ENCODE results near the gene SEMA4A. TPM values are rescaled to one million over a fixed set of nuclear protein-coding genes. Genes with fewer than 3 reads are reported as not detected.

The SEMA4A gene
- total and polyA plus RNA-seq, 9 of the 15 experiments (the other 6 are each of a cell fraction or from before 2014, with no cell fraction given) = 0.04 to 1.7 (median 0.45) TPM

DNA sequence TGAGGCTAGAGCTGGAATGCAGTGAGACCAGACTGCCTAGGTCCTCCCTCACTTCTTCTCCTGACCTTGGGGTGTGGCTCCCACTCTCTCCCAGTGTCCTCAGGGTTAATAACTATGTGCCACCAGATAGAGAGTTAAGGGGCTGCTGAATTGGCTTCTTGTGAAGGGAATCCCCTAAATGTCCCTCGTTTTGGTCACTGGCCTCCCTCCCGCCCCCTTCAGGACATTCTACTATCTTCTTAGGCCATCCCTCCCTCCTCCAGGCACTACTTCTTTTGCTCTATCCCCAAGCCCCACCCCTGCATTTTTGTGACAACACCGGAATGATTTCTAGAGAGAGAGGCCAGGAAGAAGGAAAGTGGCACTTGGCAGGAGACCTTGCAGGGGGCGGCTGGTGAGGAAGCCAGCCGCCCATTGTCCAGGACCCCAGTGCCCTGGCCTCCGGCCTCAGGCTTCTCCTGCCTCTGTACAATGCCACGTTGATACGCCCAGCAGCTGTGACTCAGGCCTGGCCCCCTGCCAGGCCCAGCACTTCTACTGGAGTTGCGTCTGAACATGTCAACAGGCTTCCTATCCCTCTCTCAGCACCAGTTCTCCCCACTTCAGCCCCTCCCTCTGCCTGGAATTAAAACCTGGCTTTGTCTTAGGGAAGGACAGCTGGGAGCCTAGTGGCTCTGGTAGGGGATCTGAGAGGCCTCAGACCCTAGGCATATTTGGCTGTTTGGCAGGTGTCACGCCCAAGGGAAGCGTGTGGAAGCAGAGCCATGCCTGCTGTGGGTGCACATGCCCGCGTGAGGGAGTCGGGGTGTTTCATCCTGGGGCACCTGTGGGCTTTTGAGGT, 29.8 kb upstream of the SEMA4A start (continued):
- TF ChIP-seq TCF15 (CRISPR knock-in tag; IDR thresholded peaks at IDR 0.05) (no peak), TAF15 (IDR thresholded peaks at IDR 0.05; ENCODE audit: low read depth, low read length) (no peak), YY1 (IDR thresholded peaks at IDR 0.05; ENCODE audit: borderline replicate concordance in 1 of 3, control insufficient read depth in 1 of 3, extremely low read depth in 1 of 3, insufficient read depth in 3 of 3, insufficient read length in 1 of 3, insufficient replicate concordance in 2 of 3, low read depth in 1 of 3, low read length in 2 of 3) (no peak), SREBF1 (IDR thresholded peaks at IDR 0.05; ENCODE audit: borderline replicate concordance, low read depth, low read length) (no peak), ZNF24 (IDR thresholded peaks at IDR 0.05) (no peak), ZNF655 (CRISPR knock-in tag; IDR thresholded peaks at IDR 0.05) (no peak), POLR2A (conservative IDR thresholded peaks at IDR 0.05) (no peak), MLLT1 (IDR thresholded peaks at IDR 0.05) (no peak; a peak in 1 of 4 replicates), RBM15 (IDR thresholded peaks at IDR 0.05; ENCODE audit: insufficient read depth, low read length) (no peak), ZBTB9 (CRISPR knock-in tag; IDR thresholded peaks at IDR 0.05) (no peak), CREB5 (CRISPR knock-in tag; IDR thresholded peaks at IDR 0.05) (no peak), FOXJ3 (CRISPR knock-in tag; IDR thresholded peaks at IDR 0.05) (no peak), ZNF146 (CRISPR knock-in tag; IDR thresholded peaks at IDR 0.05; ENCODE audit: unreplicated experiment) (no peak), RBM17 (IDR thresholded peaks at IDR 0.05; ENCODE audit: borderline replicate concordance, low read depth, low read length) (no peak)
- TF ChIP-seq, protein P1, sequence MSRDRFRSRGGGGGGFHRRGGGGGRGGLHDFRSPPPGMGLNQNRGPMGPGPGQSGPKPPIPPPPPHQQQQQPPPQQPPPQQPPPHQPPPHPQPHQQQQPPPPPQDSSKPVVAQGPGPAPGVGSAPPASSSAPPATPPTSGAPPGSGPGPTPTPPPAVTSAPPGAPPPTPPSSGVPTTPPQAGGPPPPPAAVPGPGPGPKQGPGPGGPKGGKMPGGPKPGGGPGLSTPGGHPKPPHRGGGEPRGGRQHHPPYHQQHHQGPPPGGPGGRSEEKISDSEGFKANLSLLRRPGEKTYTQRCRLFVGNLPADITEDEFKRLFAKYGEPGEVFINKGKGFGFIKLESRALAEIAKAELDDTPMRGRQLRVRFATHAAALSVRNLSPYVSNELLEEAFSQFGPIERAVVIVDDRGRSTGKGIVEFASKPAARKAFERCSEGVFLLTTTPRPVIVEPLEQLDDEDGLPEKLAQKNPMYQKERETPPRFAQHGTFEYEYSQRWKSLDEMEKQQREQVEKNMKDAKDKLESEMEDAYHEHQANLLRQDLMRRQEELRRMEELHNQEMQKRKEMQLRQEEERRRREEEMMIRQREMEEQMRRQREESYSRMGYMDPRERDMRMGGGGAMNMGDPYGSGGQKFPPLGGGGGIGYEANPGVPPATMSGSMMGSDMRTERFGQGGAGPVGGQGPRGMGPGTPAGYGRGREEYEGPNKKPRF (IDR thresholded peaks at IDR 0.05; ENCODE audit: low read depth, low read length) = no peak
- TF ChIP-seq, protein P2, sequence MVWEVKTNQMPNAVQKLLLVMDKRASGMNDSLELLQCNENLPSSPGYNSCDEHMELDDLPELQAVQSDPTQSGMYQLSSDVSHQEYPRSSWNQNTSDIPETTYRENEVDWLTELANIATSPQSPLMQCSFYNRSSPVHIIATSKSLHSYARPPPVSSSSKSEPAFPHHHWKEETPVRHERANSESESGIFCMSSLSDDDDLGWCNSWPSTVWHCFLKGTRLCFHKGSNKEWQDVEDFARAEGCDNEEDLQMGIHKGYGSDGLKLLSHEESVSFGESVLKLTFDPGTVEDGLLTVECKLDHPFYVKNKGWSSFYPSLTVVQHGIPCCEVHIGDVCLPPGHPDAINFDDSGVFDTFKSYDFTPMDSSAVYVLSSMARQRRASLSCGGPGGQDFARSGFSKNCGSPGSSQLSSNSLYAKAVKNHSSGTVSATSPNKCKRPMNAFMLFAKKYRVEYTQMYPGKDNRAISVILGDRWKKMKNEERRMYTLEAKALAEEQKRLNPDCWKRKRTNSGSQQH (CRISPR knock-in tag; IDR thresholded peaks at IDR 0.05) = no peak
